ENCODE data around the gene DNAJC18. TPM values are rescaled to one million over a fixed set of nuclear protein-coding genes. Genes with fewer than 3 reads are reported as not detected.
A peak's percentile ranks its signal among the peaks of the same experiment; 100 is the strongest.

Gene DNAJC18
- total RNA-seq, 1 donor from 2014 or later: 1.6 TPM

GRCh38 chr5:139382807-139383206 lies 56.5 kb downstream of the DNAJC18 start:
- Histone ChIP-seq H3K36me3 (ENCODE audit: control insufficient read depth, insufficient read depth, low read length) (no peaks in the 10 kb centered on the region), H3K4me3 (ENCODE audit: low read depth, low read length) (no peak overlapping the region), H3K27me3 (ENCODE audit: control insufficient read depth, insufficient read depth, low read length) (no peaks in the 10 kb centered on the region)
- DNase-seq (ENCODE audit: low read depth) (no peak), FAIRE-seq (no peak)
- TF ChIP-seq CTCF (IDR thresholded peaks at IDR 0.05; ENCODE audit: insufficient read depth, low read length, severe bottlenecking): no peak

- FAIRE-seq (no peak), DNase-seq (ENCODE audit: low read depth) (no peak)
- no peak for TF ChIP-seq CTCF (IDR thresholded peaks at IDR 0.05; ENCODE audit: insufficient read depth, low read length, severe bottlenecking)
- H3K4me3 ChIP-seq (ENCODE audit: low read depth, low read length): no peak overlapping the region
- H3K36me3 ChIP-seq (ENCODE audit: control insufficient read depth, insufficient read depth, low read length): no peaks in the 10 kb centered on the region
- no peaks in the 10 kb centered on the region for H3K27me3 ChIP-seq (ENCODE audit: control insufficient read depth, insufficient read depth, low read length)
These were observed 57.2 kb downstream of the DNAJC18 start for GRCh38 chr5:139381837-139382761.

DNA sequence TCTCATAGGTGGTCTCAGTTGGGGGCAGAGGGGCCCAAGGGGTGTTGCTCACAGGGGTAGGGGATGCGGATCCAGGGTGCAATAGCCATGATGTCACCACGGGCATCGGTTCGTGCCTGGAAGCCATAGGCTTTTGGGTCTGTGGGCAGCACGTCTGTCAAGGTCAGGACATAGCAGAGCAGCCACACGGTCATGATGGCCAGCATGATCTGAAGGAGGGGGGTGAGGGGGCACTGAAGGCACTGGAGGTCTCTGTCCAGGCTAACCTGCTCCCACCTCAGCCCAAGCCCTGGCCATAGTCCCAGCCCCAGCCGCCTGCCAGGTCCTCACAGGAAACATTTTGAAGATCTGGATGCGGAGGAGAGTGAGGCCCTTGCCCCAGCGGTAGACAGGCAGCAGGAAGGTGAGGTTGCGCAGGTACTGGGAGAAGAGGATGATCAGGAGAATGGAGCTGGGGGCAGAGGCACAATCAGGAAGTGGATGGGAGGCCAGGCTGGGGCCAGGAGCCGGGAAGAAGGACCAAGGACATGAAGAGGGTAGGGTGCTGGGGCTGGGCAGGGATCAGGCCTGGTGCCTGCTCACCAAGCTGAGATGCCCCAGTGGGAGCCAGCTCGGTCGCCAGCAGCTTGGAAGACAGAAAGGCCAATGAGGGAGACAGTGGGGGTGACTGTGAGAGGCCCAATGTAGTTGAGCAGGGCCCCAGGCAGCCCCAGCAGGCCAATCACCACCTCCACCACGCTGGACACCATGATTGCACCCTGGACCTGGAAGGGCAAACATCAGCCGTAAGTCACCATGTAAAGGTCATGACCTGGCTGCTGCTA lies 59.5 kb downstream of the DNAJC18 start:
- no peak for FAIRE-seq
- Histone ChIP-seq H3K4me3 (ENCODE audit: low read depth, low read length) (no peak overlapping the region), H3K27me3 (ENCODE audit: control insufficient read depth, insufficient read depth, low read length) (no peaks in the 10 kb centered on the region), H3K36me3 (ENCODE audit: control insufficient read depth, insufficient read depth, low read length) (no peaks in the 10 kb centered on the region)
- no peak for DNase-seq (ENCODE audit: low read depth)
- TF ChIP-seq CTCF (IDR thresholded peaks at IDR 0.05; ENCODE audit: insufficient read depth, low read length, severe bottlenecking): no peak

GRCh38 chr5:139378941-139379361 lies 60.4 kb downstream of the DNAJC18 start:
- H3K36me3 ChIP-seq (ENCODE audit: control insufficient read depth, insufficient read depth, low read length): no peaks in the 10 kb centered on the region
- DNase-seq (ENCODE audit: low read depth) (no peak), FAIRE-seq (peak; percentile 89)
- no peak for TF ChIP-seq CTCF (IDR thresholded peaks at IDR 0.05; ENCODE audit: insufficient read depth, low read length, severe bottlenecking)
- H3K27me3 ChIP-seq (ENCODE audit: control insufficient read depth, insufficient read depth, low read length): no peaks in the 10 kb centered on the region
- H3K4me3 ChIP-seq (ENCODE audit: low read depth, low read length): no peak overlapping the region

DNA sequence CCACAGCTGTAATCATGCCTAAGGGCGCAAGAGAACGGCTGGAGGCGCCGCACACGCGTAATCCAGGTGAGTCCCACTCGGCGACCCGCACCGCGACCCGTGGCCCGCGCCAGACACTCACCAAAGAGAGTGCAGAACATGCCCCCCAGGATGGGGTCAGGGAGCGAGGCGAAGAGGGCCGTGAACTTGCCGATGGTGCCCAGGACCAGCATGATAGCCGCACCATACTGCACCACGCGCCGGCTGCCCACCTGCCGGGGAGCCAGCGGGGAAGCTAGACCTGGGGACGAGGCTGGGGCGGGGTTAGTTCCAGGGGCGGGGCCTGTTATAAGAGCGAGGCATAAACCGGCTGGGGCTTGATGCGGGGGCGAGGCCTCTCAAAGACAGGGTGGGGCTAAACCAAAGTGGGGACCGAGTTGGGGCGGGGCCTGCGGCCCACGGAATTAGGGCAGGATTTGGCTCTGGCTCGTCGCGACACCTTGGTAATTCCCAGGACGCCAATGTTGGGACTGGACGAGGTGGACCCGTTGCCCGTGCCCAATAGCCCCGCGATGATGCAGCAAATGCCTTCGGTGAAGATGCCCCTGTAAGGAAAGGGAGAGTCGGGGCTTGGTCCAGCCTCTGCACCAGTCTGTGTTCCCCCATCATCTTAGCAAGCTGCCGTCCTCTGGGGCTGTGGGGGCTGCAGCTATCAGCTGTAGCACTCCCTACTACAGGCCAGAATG lies 61.1 kb downstream of the DNAJC18 start:
- FAIRE-seq: no peak
- no peak for DNase-seq (ENCODE audit: low read depth)

More for the DNA sequence above, 61.1 kb downstream of the DNAJC18 start:
- no peaks in the 10 kb centered on the region for H3K27me3 ChIP-seq (ENCODE audit: control insufficient read depth, insufficient read depth, low read length)
- no peaks in the 10 kb centered on the region for H3K36me3 ChIP-seq (ENCODE audit: control insufficient read depth, insufficient read depth, low read length)
- TF ChIP-seq CTCF (IDR thresholded peaks at IDR 0.05; ENCODE audit: insufficient read depth, low read length, severe bottlenecking): no peak
- no peak overlapping the region for H3K4me3 ChIP-seq (ENCODE audit: low read depth, low read length)

All from bronchial epithelial cell (primary cell).